Measurements from ENCODE around the gene KCNK3.

KCNK3 gene

DNA sequence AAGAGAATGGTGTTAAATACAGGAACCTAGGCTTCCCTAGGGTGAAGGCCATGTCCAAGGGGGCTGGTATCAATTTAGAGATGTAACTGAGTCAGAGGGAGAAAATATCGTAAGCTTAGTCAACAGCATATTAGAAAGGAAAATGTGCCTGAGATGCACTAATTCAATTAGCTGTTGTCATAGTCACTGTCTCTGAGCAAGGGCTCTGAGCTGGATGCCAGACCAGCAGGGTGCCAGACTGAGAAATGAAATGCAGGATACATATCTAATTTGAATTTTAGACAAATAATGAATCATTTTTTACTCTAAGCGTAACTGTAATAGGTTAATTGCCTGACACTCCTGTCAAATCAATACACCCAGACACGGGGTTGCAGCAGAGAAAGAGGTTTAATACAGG, 60.1 kb downstream of the KCNK3 start:
- no peaks in the 10 kb centered on the region for H3K36me3 ChIP-seq (ENCODE audit: control insufficient read depth, insufficient read depth, low read length)
- TF ChIP-seq, protein P1, sequence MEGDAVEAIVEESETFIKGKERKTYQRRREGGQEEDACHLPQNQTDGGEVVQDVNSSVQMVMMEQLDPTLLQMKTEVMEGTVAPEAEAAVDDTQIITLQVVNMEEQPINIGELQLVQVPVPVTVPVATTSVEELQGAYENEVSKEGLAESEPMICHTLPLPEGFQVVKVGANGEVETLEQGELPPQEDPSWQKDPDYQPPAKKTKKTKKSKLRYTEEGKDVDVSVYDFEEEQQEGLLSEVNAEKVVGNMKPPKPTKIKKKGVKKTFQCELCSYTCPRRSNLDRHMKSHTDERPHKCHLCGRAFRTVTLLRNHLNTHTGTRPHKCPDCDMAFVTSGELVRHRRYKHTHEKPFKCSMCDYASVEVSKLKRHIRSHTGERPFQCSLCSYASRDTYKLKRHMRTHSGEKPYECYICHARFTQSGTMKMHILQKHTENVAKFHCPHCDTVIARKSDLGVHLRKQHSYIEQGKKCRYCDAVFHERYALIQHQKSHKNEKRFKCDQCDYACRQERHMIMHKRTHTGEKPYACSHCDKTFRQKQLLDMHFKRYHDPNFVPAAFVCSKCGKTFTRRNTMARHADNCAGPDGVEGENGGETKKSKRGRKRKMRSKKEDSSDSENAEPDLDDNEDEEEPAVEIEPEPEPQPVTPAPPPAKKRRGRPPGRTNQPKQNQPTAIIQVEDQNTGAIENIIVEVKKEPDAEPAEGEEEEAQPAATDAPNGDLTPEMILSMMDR (IDR thresholded peaks at IDR 0.05; ENCODE audit: insufficient read depth, low read length, poor library complexity, severe bottlenecking) = no peak
- H3K4me3 ChIP-seq (replicated peaks; ENCODE audit: low read depth, low read length) = no peak overlapping the region
- H3K27me3 ChIP-seq (replicated peaks; ENCODE audit: control insufficient read depth, insufficient read depth, low read length) = no peaks in the 10 kb centered on the region
- DNase-seq (ENCODE audit: extremely low read depth, insufficient read length) = no peak

DNA sequence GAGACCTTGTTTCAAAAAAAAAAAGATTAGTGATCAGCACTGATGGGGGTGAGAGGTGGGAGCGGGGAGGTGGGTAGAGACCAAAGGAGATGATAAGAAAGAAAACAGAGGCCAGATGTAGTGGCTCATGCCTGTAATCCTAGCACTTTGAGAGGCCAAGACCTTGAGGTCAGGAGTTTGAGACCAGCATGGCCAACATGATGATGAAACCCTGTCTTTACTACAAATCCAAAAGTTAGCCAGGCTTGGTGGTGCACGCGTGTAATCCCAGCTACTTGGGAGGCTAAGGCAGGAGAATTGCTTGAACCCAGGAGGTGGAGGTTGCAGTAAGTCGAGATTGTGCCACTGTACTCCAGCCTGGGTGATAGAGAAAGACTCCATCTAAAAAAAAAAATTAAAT, 62.0 kb downstream of the KCNK3 start:
- Histone ChIP-seq H3K27me3 (replicated peaks; ENCODE audit: control insufficient read depth, insufficient read depth, low read length) (no peaks in the 10 kb centered on the region), H3K4me3 (replicated peaks; ENCODE audit: low read depth, low read length) (no peak overlapping the region), H3K36me3 (ENCODE audit: control insufficient read depth, insufficient read depth, low read length) (no peaks in the 10 kb centered on the region)
- TF ChIP-seq, protein P1 (IDR thresholded peaks at IDR 0.05; ENCODE audit: insufficient read depth, low read length, poor library complexity, severe bottlenecking) = no peak
- no peak for DNase-seq (ENCODE audit: extremely low read depth, insufficient read length)

DNA sequence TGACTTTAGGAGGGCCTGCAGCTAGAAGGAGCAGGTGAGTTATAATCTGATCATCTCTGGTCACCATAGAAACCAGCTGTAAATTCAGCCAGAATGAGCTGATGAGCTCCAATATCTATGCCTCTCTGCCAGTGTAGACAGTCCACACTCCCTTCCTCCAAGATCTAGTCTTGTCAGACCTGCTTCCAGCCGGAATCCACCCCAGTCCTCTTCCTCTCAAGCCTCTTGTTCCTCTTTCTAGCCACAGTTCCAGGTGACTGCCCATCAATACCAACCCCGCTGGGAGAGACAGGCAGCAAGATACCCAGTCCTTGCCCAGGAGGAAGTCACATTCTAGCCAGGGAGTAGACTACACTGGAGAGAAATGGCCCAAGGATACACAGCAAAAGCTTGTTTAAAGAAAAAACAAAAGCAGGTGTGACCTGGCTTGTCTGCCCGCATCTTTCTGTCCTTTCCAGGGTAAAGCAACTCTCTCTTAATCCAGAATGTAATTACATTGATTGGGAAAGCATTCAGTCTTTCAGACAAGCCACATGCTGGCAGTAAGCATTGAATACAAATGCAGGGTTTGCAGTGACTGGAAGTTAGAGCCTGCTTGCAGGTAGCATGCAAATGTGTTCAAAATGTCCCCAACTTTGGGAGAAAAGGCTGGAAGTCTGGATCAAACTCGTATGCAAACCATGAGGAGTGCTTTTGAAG, 62.6 kb downstream of the KCNK3 start:
- DNase-seq (ENCODE audit: extremely low read depth, insufficient read length) = no peak
- Histone ChIP-seq H3K27me3 (replicated peaks; ENCODE audit: control insufficient read depth, insufficient read depth, low read length) (no peaks in the 10 kb centered on the region), H3K4me3 (replicated peaks; ENCODE audit: low read depth, low read length) (no peak overlapping the region), H3K36me3 (ENCODE audit: control insufficient read depth, insufficient read depth, low read length) (no peaks in the 10 kb centered on the region)
- TF ChIP-seq, protein P1 (IDR thresholded peaks at IDR 0.05; ENCODE audit: insufficient read depth, low read length, poor library complexity, severe bottlenecking) = no peak

DNA sequence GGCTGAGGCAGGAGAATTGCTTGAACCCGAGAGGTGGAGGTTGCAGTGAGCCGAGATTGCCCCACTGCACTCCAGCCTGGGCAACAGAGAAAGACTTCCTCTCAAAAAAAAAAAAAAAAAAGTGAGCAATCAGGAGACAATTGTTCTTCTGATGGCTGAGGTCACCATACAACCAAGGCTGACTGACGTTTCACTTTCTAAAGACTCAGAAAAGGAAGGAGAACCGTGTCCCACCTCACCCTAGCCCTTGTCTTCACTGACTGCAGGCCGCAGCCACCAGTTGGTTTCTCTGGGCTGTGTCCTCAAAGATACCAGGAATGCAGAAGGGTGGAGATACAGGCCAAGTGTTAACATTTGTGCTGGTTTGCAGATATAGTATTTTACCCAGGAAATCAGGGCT, 63.8 kb downstream of the KCNK3 start:
- no peaks in the 10 kb centered on the region for H3K36me3 ChIP-seq (ENCODE audit: control insufficient read depth, insufficient read depth, low read length)
- H3K4me3 ChIP-seq (replicated peaks; ENCODE audit: low read depth, low read length) = no peak overlapping the region
- TF ChIP-seq, protein P1 (IDR thresholded peaks at IDR 0.05; ENCODE audit: insufficient read depth, low read length, poor library complexity, severe bottlenecking) = no peak
- no peak for DNase-seq (ENCODE audit: extremely low read depth, insufficient read length)
- no peaks in the 10 kb centered on the region for H3K27me3 ChIP-seq (replicated peaks; ENCODE audit: control insufficient read depth, insufficient read depth, low read length)

DNA sequence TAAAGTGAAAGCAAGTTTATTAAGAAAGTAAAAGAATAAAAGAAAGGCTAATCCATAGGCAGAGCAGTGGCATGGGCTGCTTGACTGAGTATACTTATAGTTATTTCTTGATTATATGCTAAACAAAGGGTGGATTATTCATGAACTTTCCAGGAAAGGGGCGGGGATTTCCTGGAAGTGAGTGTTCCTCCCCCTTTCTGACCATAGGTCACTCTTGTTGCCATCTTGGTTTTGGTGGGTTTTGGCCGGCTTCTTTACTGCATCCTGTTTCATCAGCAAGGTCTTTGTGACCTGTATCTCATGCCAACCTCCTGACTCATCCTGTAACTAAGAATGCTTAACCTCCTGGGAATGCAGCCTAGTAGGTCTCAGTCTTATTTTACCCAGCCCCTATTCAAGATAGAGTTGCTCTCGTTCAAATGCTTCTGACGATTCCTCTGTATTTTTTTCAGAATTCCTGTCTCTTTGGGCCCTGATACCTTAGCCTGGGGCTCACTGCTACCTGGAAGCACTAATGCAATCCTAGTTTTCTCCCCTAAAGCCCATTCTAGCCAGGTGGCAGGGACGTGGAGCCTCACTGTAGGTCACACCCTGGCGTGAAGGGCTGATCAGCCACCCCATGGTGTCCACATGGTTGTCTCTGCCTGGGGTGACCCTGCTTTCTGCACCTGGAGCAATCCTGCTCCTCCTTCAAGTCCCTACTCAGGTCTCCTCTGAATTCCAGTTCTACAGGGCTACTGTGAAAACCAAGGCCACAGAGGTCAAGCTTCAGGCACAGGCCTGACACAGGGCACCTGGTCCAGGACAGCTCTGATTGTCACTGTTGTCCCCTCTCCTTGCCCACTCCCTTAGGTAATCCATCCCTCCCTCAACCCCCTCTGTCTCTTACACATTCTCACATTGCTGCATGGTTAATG, 65.6 kb downstream of the KCNK3 start:
- H3K36me3 ChIP-seq (ENCODE audit: control insufficient read depth, insufficient read depth, low read length) = no peaks in the 10 kb centered on the region
- H3K4me3 ChIP-seq (replicated peaks; ENCODE audit: low read depth, low read length) = no peak overlapping the region
- TF ChIP-seq, protein P1 (IDR thresholded peaks at IDR 0.05; ENCODE audit: insufficient read depth, low read length, poor library complexity, severe bottlenecking) = no peak
- H3K27me3 ChIP-seq (replicated peaks; ENCODE audit: control insufficient read depth, insufficient read depth, low read length) = no peaks in the 10 kb centered on the region
- no peak for DNase-seq (ENCODE audit: extremely low read depth, insufficient read length)

Data from GM06990 (cell line).